GM13976 (cell line): ENCODE data around the gene ST7L.

ENCODE experiments used
- DNase-seq: peaks from one replicate; pipeline ENCODE4 v3.0.0; 2012; ENCODE audit warnings: low spot score
- CTCF ChIP-seq: IDR thresholded peaks from 2 replicates; pipeline ENCODE4 v1.5.1; 2012; ENCODE audit warnings: borderline replicate concordance, mild to moderate bottlenecking; ENCODE audit not compliant: insufficient read depth; ENCODE audit errors: extremely low read depth, missing control alignments, control extremely low read depth
- in situ Hi-C: fragments of 300-500 bp; cut with MboI; formaldehyde crosslinking; loops from one replicate; pipeline ENCODE4 v1.12.0; 2022; ENCODE audit warnings: low sequenced_read_pairs, mixed read lengths, inconsistent platforms; ENCODE audit not compliant: unreplicated experiment

Gene ST7L

DNA sequence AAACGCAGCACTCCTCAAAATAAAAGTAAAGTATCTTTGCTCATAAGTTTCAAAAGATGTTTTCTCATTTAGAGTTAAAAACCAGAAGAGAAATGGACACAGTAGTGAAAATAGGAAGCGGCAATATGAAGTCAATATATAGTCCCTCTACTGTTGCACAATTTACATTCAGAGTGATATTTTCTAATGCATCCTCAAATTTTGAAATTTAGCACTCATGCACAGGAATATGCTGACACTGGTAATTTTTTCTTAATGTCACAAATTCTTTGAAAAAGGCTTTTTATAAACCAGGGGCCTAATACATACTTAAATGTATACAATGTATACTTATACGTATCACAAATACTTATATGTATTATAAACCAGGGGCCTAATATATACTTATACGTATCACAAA lies 19.5 kb downstream of the ST7L start:
- in situ Hi-C loops, result no loop called here
- no peak for DNase-seq
- TF ChIP-seq CTCF, result no peak

GRCh38 chr1:112594208-112594876 lies 24.6 kb downstream of the ST7L start:
- TF ChIP-seq CTCF, result no peak
- DNase-seq, result no peak
- in situ Hi-C loops, result no loop called here

DNA sequence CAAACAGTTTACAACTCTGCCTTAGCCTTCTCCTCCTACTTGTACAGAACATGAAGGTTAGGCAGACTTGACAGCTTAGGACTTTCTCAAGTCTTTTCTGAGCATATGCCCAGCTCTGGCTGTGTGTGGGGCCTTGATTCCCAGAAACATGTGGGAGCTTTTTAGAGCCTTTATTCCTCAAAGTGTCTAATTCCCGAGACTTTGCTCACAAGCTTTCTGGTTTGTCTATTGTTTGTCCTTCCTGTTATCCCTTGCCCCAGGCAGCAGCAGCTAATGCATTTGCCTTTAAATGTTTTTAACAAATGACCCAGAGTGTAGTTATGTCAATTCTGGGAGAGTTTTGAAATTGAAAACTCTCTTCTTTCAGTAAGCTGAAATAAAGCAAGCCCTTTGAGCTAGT lies 29.2 kb downstream of the ST7L start:
- no peak for DNase-seq
- TF ChIP-seq CTCF, result no peak
- in situ Hi-C loops, result no loop called here

- in situ Hi-C loops, result no loop called here
- no peak for TF ChIP-seq CTCF
Measured at GRCh38 chr1:112583366-112583765, 35.6 kb downstream of the ST7L start.

GRCh38 chr1:112581586-112582192 lies 37.3 kb downstream of the ST7L start:
- TF ChIP-seq CTCF, result no peak
- in situ Hi-C loops, result no loop called here
- DNase-seq, result no peak

More at GRCh38 chr1:112583366-112583765, 35.6 kb downstream of the ST7L start:
- DNase-seq, result no peak

GRCh38 chr1:112579801-112580510 lies 39.0 kb downstream of the ST7L start:
- no peak for DNase-seq
- in situ Hi-C loops, result no loop called here
- TF ChIP-seq CTCF, result no peak
